Motor neuron (in vitro differentiated cells): ENCODE measurements around the gene QPRT. TPM values are rescaled to one million over a fixed set of nuclear protein-coding genes. Genes with fewer than 3 reads are reported as not detected.
A peak's percentile ranks its signal among the peaks of the same experiment; 100 is the strongest.
"Not testable (repeated sequence)": the region's sequence is repeated elsewhere in the genome, so short reads cannot be mapped to it uniquely, and the experiment has no call there.

ENCODE experiments used
- ATAC-seq, 8 experiments: fragments of 200-7000 bp; cut with Tn5 transposase; replicated peaks in 6 of 8; 2 replicates each; pipeline ENCODE4 v1.8.0; 2021; ENCODE audit warnings: mild to moderate bottlenecking in 8 of 8, moderate library complexity in 8 of 8
- H3K27ac ChIP-seq, 2 donors: fragments of 250-450 bp; sonication (Bioruptor Pico); 2 replicates each; pipeline ENCODE4 v1.9.0; 2021; ENCODE audit warnings: antibody characterized with exemption in 2 of 2, mild to moderate bottlenecking in 2 of 2, moderate library complexity in 1 of 2
- H3K4me1 ChIP-seq, 2 donors: fragments of 250-450 bp; sonication (Bioruptor Pico); replicated peaks in 1 of 2; 2 replicates each; pipeline ENCODE4 v1.6.1; 2021; ENCODE audit warnings: antibody characterized with exemption in 2 of 2, mild to moderate bottlenecking in 2 of 2, moderate library complexity in 1 of 2
- H3K4me3 ChIP-seq, 5 donors: fragments of 250-450 bp; sonication (Bioruptor Pico); 2 replicates each; pipeline ENCODE4 v1.9.0; 2021; ENCODE audit warnings: antibody characterized with exemption in 5 of 5, mild to moderate bottlenecking in 5 of 5, moderate library complexity in 4 of 5
- WGBS, 10 experiments: fragments of 450-650 bp; shearing (Covaris generic); methylation state at CpG; one replicate each; pipeline ENCODE4 v1.0.0; 2022; 5-methylcytosine and 5-hydroxymethylcytosine counted together
- in situ Hi-C, 9 experiments: fragments of 400-800 bp; cut with MboI; loops; one replicate each; pipeline ENCODE4 v1.15.0; 2021; ENCODE audit warnings: low sequenced_read_pairs in 9 of 9, low pct_unique_long_range_greater_than_20kb in 2 of 9; ENCODE audit not compliant: unreplicated experiment in 9 of 9
- total RNA-seq, 8 experiments: library from RNA; unstranded; fragments of 300-600 nt; gene quantifications; 2 replicates each; pipeline versions ENCODE4 v1.2.3 to v1.2.4, GENCODE V29; 2022

Gene QPRT
- total RNA-seq, 8 experiments from 2014 or later, result 37.7 to 133 (median 52.8) TPM

DNA sequence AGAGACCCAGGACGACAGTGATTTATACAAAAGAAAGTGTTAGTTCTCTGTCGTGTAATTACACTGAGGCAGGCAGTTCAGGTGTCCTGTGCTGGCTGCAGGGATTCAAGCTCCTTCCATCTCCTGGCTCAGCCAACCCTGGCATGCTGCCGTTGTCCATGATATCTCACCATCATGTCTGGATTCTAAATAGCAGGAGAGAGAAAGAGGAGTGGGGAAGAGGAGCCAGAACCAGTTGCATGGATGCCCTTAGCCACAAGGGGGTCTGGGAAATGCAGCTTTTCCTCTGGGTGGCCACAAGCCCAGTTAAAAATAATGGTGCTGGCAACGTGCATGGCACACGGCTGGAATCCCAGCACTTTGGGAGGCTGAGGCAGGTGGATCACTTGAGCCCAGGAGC lies 57.1 kb downstream of the QPRT start:
- no peak overlapping the region for H3K27ac ChIP-seq
- no peak overlapping the region for H3K4me3 ChIP-seq
- peak in 1 of 8 experiments; percentile 41 for ATAC-seq
- H3K4me1 ChIP-seq, result no peaks in the 10 kb centered on the region
- 0 to 100% (median 73%) methylated on average over 1 to 5 of the region's 5 CpGs for WGBS, 10 experiments
- in situ Hi-C loops, result no loop called here

DNA sequence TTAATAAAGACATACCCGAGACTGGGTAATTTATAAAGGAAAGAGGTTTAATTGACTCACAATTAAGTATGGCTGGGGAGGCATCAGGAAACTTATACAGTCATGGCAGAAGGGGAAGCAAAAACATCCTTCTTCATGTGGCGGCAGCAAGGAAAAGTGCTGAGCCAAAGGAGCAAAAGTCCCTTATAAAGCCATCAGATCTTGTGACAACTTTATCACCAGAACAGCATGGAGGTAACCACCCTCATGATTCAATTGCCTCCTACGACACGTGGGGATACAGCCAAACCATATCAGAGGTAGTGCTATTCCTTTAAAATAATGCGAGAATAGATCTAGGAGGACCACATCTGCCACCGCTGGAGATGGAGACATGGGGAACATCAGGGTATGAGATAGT lies 57.8 kb downstream of the QPRT start:
- in situ Hi-C loops, result no loop called here
- H3K27ac ChIP-seq, result no peak overlapping the region
- no peaks in the 10 kb centered on the region for H3K4me1 ChIP-seq
- WGBS, 10 experiments, result 0 to 100% (median 91%) methylated on average over 1 to 6 of the region's 6 CpGs; no CpG with 5 or more reads in 2 of the 10 experiments
- no peak for ATAC-seq
- H3K4me3 ChIP-seq, result no peak overlapping the region

DNA sequence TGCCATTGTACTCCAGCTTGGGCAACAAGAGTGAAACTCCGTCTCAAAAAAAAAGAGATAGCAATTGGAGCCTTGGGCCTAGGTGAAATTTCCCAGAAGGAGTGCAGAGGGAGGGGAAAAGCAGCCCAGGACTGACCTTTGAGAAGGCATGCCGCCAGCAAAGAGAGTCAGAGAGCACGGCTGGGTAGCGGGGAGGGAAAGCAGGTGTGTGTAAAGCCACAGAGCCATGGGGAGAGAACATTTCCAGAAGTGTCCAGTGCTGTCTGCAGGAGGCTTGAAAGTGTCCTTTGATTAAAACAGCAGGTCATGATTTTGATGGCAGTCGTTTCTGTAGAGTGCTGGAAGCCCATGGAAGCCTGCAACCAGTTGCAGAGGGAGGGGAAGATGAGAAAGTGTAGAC lies 58.7 kb downstream of the QPRT start:
- no peak overlapping the region for H3K27ac ChIP-seq
- in situ Hi-C loops, result no loop called here
- 61 to 90% (median 74%) methylated on average over 1 to 4 of the region's 5 CpGs; no CpG with 5 or more reads in 2 of the 10 experiments for WGBS, 10 experiments
- no peak for ATAC-seq
- no peak overlapping the region for H3K4me3 ChIP-seq
- H3K4me1 ChIP-seq, result no peaks in the 10 kb centered on the region

DNA sequence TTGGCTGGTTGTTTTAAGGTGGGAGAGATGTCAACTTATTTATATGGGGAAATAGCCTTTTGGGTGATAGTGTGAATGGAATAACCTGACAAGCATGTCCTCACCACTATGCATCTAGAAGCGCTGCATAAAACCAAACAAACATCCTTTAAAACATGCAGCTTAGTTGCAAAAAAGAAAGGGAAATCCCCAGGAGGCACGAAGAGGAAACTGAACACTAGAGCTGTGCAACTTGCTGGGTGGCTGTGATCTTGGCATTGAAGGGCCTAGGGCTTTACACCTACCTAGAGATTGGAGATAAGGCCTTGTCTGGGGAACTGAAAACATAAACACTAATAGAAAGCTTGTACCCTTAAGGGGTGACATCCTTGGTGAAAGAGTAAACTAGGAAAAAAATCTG lies 59.5 kb downstream of the QPRT start:
- in situ Hi-C loops, result no loop called here
- peak in 2 of 8 experiments; percentile 22 to 38 for ATAC-seq

DNA sequence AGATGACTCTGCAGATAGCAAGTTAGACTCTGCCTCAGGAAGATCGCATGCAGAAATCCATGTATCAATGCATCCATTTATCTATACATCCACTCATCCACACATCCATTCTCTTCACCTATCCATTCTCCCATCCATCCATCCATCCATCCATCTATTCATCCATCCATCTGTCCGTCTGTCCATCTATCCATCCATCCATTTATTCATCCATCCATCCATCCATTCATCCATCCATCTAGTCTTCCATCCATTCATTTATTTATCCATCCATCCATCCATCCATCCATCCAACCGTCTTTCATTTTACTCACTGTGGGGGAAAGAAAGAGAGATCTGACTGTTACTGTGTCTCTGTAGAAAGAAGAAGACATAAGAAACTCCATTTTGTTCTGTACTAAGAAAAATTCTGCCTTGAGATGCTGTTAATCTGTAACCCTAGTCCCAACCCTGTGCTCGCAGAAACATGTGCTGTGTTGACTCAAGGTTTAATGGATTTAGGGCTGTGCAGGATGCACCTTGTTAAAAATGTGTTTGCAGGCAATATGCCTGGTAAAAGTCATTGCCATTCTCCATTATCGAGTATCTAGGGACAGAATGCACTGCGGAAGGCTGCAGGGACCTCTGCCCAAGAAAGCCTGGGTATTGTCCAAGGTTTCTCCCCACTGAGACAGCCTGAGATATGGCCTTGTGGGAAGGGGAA lies 61.1 kb downstream of the QPRT start:
- in situ Hi-C loops, H3K4me1 ChIP-seq, H3K27ac ChIP-seq, ATAC-seq, H3K4me3 ChIP-seq: not testable (repeated sequence)
- 27 to 100% (median 83%) methylated on average over 1 to 5 of the region's 6 CpGs for WGBS, 10 experiments

More for the DNA sequence above, 59.5 kb downstream of the QPRT start:
- H3K27ac ChIP-seq, result no peak overlapping the region
- 0 to 100% (median 85%) methylated on average over 1 to 2 of the region's 2 CpGs; no CpG with 5 or more reads in 3 of the 10 experiments for WGBS, 10 experiments
- no peak overlapping the region for H3K4me3 ChIP-seq
- no peaks in the 10 kb centered on the region for H3K4me1 ChIP-seq

DNA sequence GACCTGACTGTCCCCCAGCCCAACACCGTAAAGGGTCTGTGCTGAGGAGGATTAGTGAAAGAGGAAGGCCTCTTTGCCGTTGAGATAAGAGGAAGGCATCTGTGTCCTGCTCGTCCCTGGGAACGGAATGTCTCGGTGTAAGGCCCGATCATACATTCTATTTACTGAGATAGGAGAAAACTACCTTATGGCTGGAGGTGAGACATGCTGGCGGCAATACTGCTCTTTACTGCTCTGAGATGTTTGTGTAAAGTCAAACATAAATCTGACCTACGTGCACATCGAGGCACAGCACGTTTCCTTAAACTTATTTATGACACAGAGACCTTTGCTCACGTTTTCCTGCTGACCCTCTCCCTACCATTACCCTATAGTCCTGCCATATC lies 61.6 kb downstream of the QPRT start:
- H3K27ac ChIP-seq, H3K4me1 ChIP-seq, H3K4me3 ChIP-seq, ATAC-seq, in situ Hi-C loops: not testable (repeated sequence)
- WGBS, 10 experiments, result 0 to 100% (median 74%) methylated on average over 1 to 7 of the region's 11 CpGs; no CpG with 5 or more reads in 3 of the 10 experiments

DNA sequence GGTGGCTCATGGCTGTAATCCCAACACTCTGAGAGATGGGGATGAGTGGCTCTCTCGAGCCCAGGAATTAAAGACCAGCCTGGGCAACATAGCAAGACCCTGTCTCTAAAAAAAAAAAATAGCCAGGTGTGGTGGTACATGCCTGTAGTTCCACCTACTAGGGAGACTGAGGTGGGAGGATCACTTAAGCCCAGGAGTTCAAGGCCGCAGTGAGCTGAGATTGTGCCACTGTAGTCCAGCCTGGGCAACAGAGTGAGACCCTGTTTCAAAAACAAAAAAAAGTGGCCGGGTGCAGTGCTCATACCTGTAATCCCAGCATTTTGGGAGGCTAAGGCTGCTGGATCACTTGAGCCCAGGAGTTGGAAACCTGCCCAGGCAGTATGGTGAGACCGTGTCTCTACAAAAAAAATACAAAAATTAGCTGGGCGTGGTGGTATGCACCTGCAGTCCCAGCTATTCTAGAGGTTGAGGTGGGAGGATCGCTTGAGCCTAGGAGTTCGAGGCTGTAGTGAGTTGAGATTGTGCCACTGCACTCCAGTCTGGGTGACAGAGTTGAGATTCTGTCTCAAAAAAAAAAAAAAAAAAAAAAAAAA lies 63.8 kb downstream of the QPRT start:
- 18 to 100% (median 81%) methylated on average over 1 to 4 of the region's 7 CpGs for WGBS, 10 experiments
- Histone ChIP-seq H3K4me3 (no peak overlapping the region), H3K4me1 (no peaks in the 10 kb centered on the region), H3K27ac (no peak overlapping the region)
- ATAC-seq, result no peak
- in situ Hi-C loops, result no loop called here

DNA sequence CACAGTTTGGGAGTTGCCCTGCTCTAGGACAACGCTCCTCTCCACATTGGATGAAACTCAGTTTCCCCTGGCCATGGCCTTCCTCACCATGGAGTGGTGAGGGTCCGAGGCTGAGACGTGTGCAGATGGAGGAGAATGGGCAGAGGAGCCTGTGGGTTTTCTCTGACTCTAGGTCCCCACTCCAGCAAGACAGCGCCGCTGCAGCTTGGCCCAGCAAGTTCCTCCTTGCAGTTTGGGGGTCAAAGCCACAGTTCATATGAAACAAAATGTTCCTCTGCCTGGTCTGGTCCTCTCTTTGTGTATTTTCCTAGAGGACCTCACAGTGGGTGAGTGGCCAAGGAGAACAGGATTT lies 64.5 kb downstream of the QPRT start:
- in situ Hi-C loops, result no loop called here
- no peak for ATAC-seq
- no peak overlapping the region for H3K4me3 ChIP-seq
- no peak overlapping the region for H3K27ac ChIP-seq
- no peaks in the 10 kb centered on the region for H3K4me1 ChIP-seq
- 33 to 100% (median 100%) methylated on average over 1 to 5 of the region's 5 CpGs; no CpG with 5 or more reads in 5 of the 10 experiments for WGBS, 10 experiments

DNA sequence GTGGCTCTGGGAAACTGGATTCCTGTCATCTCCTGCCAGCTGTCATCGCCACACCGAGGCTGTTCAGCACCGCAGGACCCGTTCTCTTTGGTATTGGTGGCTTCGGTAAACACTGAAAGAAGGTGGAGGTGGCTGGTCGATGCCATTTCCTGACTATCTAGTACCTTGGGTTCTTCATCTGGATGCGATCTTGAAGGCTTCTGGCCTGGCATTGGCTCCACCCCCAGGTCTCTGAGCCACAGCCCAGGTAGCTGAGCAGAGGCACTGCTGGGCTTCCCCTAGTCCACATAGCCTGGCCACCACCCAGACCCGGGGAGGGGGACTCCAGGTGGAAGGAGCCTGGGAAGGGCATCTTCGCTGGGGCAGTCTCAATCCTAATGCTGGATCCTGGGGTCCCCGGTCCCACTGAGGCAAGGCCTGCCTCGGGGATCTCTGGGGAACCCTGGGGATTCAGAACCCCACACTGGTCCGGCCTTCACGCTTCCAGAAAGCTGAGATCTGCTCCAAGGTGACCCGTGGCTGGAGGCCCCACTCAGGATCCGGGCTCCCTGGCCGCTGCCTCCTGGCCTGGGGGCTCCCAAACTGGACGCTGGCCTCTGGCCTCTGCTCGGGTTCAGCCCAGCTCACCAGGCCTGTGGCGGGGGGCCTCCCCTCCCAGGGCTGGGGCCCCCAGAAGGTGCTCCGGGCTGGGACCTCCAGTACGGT lies 65.0 kb downstream of the QPRT start:
- WGBS, 10 experiments, result 23 to 95% (median 69%) methylated on average over 2 to 8 of the region's 21 CpGs; no CpG with 5 or more reads in 2 of the 10 experiments
- Histone ChIP-seq H3K4me1 (no peaks in the 10 kb centered on the region), H3K4me3 (no peak overlapping the region), H3K27ac (no peak overlapping the region)
- in situ Hi-C loops, result no loop called here
- ATAC-seq, result no peak

DNA sequence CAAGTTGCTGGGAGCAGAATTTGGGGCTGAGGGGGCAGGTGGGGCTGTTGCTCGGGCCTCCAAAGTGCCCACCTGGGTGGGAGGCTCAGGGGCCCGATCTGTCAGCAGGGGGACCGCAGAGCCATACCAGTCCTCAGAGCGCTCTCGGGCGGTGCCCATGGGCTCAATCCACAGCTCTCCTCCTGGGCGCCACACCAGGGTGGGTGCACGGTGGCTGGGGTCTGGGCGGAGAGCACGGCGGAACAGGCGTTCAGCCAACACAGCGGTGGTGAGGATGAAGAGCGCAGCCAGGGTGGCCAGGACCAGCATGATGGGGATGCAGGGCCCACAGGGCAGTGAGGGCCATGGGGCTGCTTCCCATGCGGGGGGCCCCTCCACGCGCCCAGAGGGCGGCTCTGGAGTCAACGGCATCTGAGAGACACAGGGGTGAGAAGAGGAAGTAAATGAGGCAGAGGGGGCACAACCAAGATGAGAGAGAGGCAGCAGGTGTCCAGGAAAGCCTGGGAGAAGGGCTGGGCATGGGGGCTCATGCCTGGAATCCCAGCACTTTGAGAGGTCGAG lies 65.6 kb downstream of the QPRT start:
- no peak for ATAC-seq
- no peak overlapping the region for H3K4me3 ChIP-seq
- H3K4me1 ChIP-seq, result no peaks in the 10 kb centered on the region
- in situ Hi-C loops, result no loop called here
- 93% methylated on average over 5 of the region's 20 CpGs; no CpG with 5 or more reads in 9 of the 10 experiments for WGBS, 10 experiments
- no peak overlapping the region for H3K27ac ChIP-seq

DNA sequence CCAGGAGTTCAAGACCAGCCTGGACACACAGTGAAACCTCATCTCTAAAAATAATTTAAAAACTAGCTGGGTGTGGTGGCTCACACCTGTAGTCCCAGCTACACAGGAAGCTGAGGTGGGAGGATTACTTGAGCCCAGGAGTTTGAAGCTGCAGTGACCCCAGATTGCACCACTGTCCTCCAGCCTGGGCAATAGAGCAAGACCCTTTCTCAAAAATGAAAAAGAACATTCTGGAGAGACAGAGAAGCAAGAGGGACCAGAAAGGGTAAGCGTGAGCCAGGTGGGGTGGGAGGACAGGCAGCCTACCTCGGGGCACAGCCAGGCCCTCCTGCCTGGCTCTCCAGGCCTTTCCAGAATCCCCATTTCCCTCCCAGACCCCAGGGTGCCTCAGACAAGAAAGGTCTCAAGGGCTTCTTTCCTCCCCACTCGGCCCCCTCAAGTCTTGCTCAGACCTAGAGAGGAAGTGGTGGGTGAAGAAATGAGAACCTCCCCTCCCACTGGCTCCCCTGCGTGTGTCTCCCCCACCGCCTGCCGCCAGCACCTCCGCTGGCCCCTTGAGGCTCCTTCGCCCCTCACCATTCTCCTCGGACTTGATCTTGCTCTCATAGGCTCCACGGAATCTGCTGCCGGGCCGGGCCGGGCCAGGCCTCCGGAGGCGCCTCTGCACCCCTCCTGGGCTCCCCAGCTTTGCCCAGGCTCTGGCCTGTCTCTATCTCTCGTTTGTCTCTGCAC lies 66.3 kb downstream of the QPRT start:
- in situ Hi-C loops, result no loop called here
- Histone ChIP-seq H3K4me1 (no peaks in the 10 kb centered on the region), H3K27ac (no peak overlapping the region), H3K4me3 (no peak overlapping the region)
- ATAC-seq, result no peak
- WGBS, 10 experiments, result 86% methylated on average over 2 of the region's 16 CpGs; no CpG with 5 or more reads in 9 of the 10 experiments

DNA sequence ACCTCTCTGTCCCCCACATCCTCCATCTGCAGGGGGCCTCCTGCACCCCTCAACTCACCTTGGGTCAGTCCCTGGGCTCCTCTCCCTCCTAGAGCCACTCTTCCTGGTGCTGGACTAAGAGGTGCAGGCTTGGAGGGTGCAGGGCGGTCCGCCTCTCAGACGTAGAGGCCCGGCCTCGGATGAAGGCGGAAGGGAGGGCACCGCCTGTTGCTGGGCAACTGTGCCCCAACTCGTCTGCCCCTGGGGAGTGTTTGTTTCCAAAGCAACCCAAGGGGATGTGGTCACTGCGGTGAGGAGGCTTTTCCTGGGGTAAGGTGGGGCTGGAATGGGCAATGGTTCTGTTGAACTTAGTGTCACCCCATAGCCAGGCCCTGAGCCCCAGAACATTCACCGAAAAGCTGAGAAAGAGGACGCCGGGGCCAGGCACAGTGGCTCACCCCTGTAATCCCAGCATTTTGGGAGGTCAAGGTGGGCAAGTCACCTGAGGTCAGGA lies 66.9 kb downstream of the QPRT start, which contains the start of gene C16orf54:
Gene C16orf54 (minus strand): TSS at position 138 of the 493 bp plus-strand sequence. CDS start 1,039 bp downstream, outside the sequence.
- 62 to 100% (median 70%) methylated on average over 1 to 8 of the region's 12 CpGs; no CpG with 5 or more reads in 7 of the 10 experiments for WGBS, 10 experiments

More for the DNA sequence above, 66.9 kb downstream of the QPRT start, which contains the start of gene C16orf54:
- H3K4me3 ChIP-seq, result no peak within 1 kb of the TSS
- peak in 1 of 8 experiments; percentile 31 for ATAC-seq
- H3K4me1 ChIP-seq, result no peaks in the 10 kb centered on the region
- no peak within 1 kb of the TSS for H3K27ac ChIP-seq
- in situ Hi-C loops, result no loop called here
